A549 (cell line): ENCODE measurements around the gene GNG8. TPM values are rescaled to one million over a fixed set of nuclear protein-coding genes. Genes with fewer than 3 reads are reported as not detected.

ENCODE experiments used
- ATAC-seq, 2 experiments: fragments of 200-7000 bp in 1 of 2; fragments of >200 bp in 1 of 2; cut with Nextera tagmentation in 1 of 2; cut with Tn5 transposase in 1 of 2; 3 replicates each; pipeline versions ENCODE4 v1.8.0 to v1.9.1; 2018 to 2020; ENCODE audit warnings: mild to moderate bottlenecking in 1 of 2, moderate library complexity in 1 of 2
- CTCF ChIA-PET: fragments of 300-600 bp; sonication (Branson Sonifier 250); formaldehyde crosslinking; extraction: SDS; loops from one replicate; lab custom pipeline; 2021; ENCODE audit warnings: antibody characterized with exemption, inconsistent platforms; lab: Yijun Ruan, JAX
- POLR2A ChIA-PET: fragments of 350-600 bp; formaldehyde crosslinking; extraction: SDS; loops from one replicate; lab custom pipeline; 2021; ENCODE audit warnings: antibody characterized with exemption, inconsistent platforms; lab: Yijun Ruan, JAX
- DNase-seq, 2 experiments: peaks; one replicate each; pipeline versions ENCODE4 v3.0.0 to v3.0.0-alpha.2; 2011 to 2016; ENCODE audit warnings: low read depth in 1 of 2, low spot score in 1 of 2
- FAIRE-seq: peaks from 2 replicates; lab custom pipeline; 2011; peaks lifted over from hg19 to GRCh38; lab: Jason Lieb, UNC
- H3K27ac ChIP-seq, 2 experiments: fragments of >200 bp; sonication (Bioruptor Twin); formaldehyde crosslinking; 3 replicates each; pipeline ENCODE4 v1.5.1; 2016 to 2017
- H3K4me1 ChIP-seq: fragments of >200 bp; sonication (Bioruptor Twin); formaldehyde crosslinking; 3 replicates; pipeline ENCODE4 v1.6.1; 2016
- H3K4me2 ChIP-seq: fragments of >200 bp; sonication (Bioruptor Twin); formaldehyde crosslinking; 3 replicates; pipeline ENCODE4 v1.6.1; 2016
- H3K4me3 ChIP-seq: fragments of >200 bp; sonication (Bioruptor Twin); formaldehyde crosslinking; 3 replicates; pipeline ENCODE4 v1.5.1; 2016
- H3K9me3 ChIP-seq: fragments of >200 bp; sonication (Bioruptor Twin); formaldehyde crosslinking; 3 replicates; pipeline ENCODE4 v1.6.1; 2016
- CBX2 ChIP-seq: fragments of 200-600 bp; sonication (generic); IDR thresholded peaks from 2 replicates; pipeline ENCODE4 v1.6.1; 2016; ENCODE audit warnings: low read depth, mild to moderate bottlenecking, borderline replicate concordance
- CBX8 ChIP-seq: fragments of 200-600 bp; sonication (generic); IDR thresholded peaks from 2 replicates; pipeline ENCODE4 v1.6.1; 2016
- CEBPB ChIP-seq, 2 experiments: fragments of >200 bp in 1 of 2; sonication (Bioruptor Twin) in 1 of 2; formaldehyde crosslinking in 1 of 2; IDR thresholded peaks; 2 replicates each; pipeline ENCODE4 v1.6.1; 2012 to 2016
- CHD2 ChIP-seq: fragments of 150-350 bp; IDR thresholded peaks from 2 replicates; pipeline ENCODE4 v1.6.1; 2014; ENCODE audit warnings: low read length; ENCODE audit not compliant: partially characterized antibody
- CHD4 ChIP-seq: fragments of 200-600 bp; sonication (generic); IDR thresholded peaks from 2 replicates; pipeline ENCODE4 v1.6.1; 2016; ENCODE audit warnings: antibody characterized with exemption, mild to moderate bottlenecking, borderline replicate concordance
- EHF ChIP-seq: fragments of 250-450 bp; sonication (Bioruptor Pico); IDR thresholded peaks from 2 replicates; pipeline ENCODE4 v1.5.0; 2020; ENCODE audit warnings: mild to moderate bottlenecking
- ELK1 ChIP-seq: fragments of 150-350 bp; IDR thresholded peaks from 2 replicates; pipeline ENCODE4 v1.6.1; 2014; ENCODE audit warnings: low read depth, mild to moderate bottlenecking, low read length
- EP300 ChIP-seq, 2 experiments: fragments of >200 bp; sonication (Bioruptor Twin); formaldehyde crosslinking; IDR thresholded peaks; 2 replicates in 1 of 2; 3 replicates in 1 of 2; pipeline ENCODE4 v1.6.1; 2016 to 2017
- ESRRA ChIP-seq: fragments of 150-350 bp; IDR thresholded peaks from 2 replicates; pipeline ENCODE4 v1.6.1; 2014; ENCODE audit warnings: mild to moderate bottlenecking, low read length, borderline replicate concordance
- FOSB ChIP-seq: fragments of 250-450 bp; sonication (Bioruptor Pico); IDR thresholded peaks from 2 replicates; pipeline ENCODE4 v1.5.0; 2020; ENCODE audit warnings: mild to moderate bottlenecking, moderate library complexity
- FOSL2 ChIP-seq, 2 experiments: fragments of 450-650 bp in 1 of 2; fragments of >200 bp in 1 of 2; sonication (Bioruptor Twin) in 1 of 2; formaldehyde crosslinking; IDR thresholded peaks; 2 replicates each; pipeline versions ENCODE4 v1.5.0 to v1.6.1; 2016 to 2020; ENCODE audit warnings: mild to moderate bottlenecking in 1 of 2, moderate library complexity in 1 of 2
- FOXS1 ChIP-seq: fragments of 250-450 bp; sonication (Bioruptor Pico); IDR thresholded peaks from 2 replicates; pipeline ENCODE4 v1.5.0; 2020; ENCODE audit warnings: mild to moderate bottlenecking, moderate library complexity
- HEYL ChIP-seq: fragments of 250-450 bp; sonication (Bioruptor Pico); IDR thresholded peaks from 2 replicates; pipeline ENCODE4 v1.8.0; 2021; ENCODE audit warnings: mild to moderate bottlenecking, moderate library complexity
- HOXB13 ChIP-seq: fragments of 250-450 bp; sonication (Bioruptor Pico); IDR thresholded peaks from 2 replicates; pipeline ENCODE4 v1.5.0; 2020; ENCODE audit warnings: low read depth, mild to moderate bottlenecking, moderate library complexity
- HOXB5 ChIP-seq: fragments of 250-450 bp; sonication (Bioruptor Pico); IDR thresholded peaks from 2 replicates; pipeline ENCODE4 v1.5.0; 2020; ENCODE audit warnings: mild to moderate bottlenecking, moderate library complexity
- KDM1A ChIP-seq: fragments of 200-600 bp; sonication (generic); IDR thresholded peaks from 2 replicates; pipeline ENCODE4 v1.6.1; 2016; ENCODE audit warnings: low read depth, mild to moderate bottlenecking
- KDM5A ChIP-seq: fragments of 200-600 bp; sonication (generic); IDR thresholded peaks from 2 replicates; pipeline ENCODE4 v1.6.1; 2016; ENCODE audit warnings: antibody characterized with exemption, mild to moderate bottlenecking
- MAFK ChIP-seq: fragments of 450-650 bp; IDR thresholded peaks from 2 replicates; pipeline ENCODE4 v1.6.1; 2014; ENCODE audit not compliant: partially characterized antibody
- POLR2AphosphoS2 ChIP-seq: conservative IDR thresholded peaks from 2 replicates; pipeline ENCODE4 v1.6.1; 2012; ENCODE audit warnings: low read length, improper control_type of control experiment, inconsistent platforms
- RCOR1 ChIP-seq: fragments of 150-350 bp; IDR thresholded peaks from 2 replicates; pipeline ENCODE4 v1.6.1; 2014; ENCODE audit warnings: antibody characterized with exemption, low read length, low read depth
- RFX5 ChIP-seq: fragments of 450-650 bp; IDR thresholded peaks from 2 replicates; pipeline ENCODE4 v1.7.1; 2014; ENCODE audit warnings: antibody characterized with exemption, mild to moderate bottlenecking, moderate library complexity
- RNF2 ChIP-seq: fragments of 200-600 bp; sonication (generic); IDR thresholded peaks from 2 replicates; pipeline ENCODE4 v1.6.1; 2016; ENCODE audit warnings: low read depth, mild to moderate bottlenecking, antibody characterized with exemption, moderate library complexity, borderline replicate concordance
- SREBF2 ChIP-seq: fragments of 450-650 bp; IDR thresholded peaks from 2 replicates; pipeline ENCODE4 v1.6.1; 2014; ENCODE audit warnings: mild to moderate bottlenecking, moderate library complexity
- ZNF302 ChIP-seq: fragments of 250-450 bp; sonication (Bioruptor Pico); IDR thresholded peaks from 2 replicates; pipeline ENCODE4 v1.9.0; 2021; ENCODE audit warnings: inconsistent platforms, mild to moderate bottlenecking, moderate library complexity
- ZSCAN20 ChIP-seq: fragments of 250-450 bp; sonication (Bioruptor Pico); IDR thresholded peaks from 2 replicates; pipeline ENCODE4 v1.8.0; 2022; ENCODE audit warnings: mild to moderate bottlenecking, moderate library complexity
- WGBS: methylation state at CpG from one replicate; pipeline ENCODE4 v1.1.6; 2017; ENCODE audit errors: missing lambda C conversion rate; 5-methylcytosine and 5-hydroxymethylcytosine counted together
- polyA plus RNA-seq, 4 experiments: library from polyadenylated mRNA; depleted of rRNA in 3 of 4; stranded (reverse); fragments of >200 nt; fragmentation: RNase III in 1 of 4; extraction: RNeasy Plus Mini Kit Qiagen cat#74134 plus additional on column Dnase treatment in 1 of 4; gene quantifications; 2 replicates in 3 of 4; 3 replicates in 1 of 4; pipeline ENCODE4 v1.2.3, GENCODE V29; 2011 to 2017
- TF ChIP-seq, protein P1 (sequence below): fragments of >200 bp; sonication (Bioruptor Twin); formaldehyde crosslinking; IDR thresholded peaks from 3 replicates; pipeline ENCODE4 v1.5.1; 2016
- TF ChIP-seq, protein P2 (sequence below): IDR thresholded peaks from 2 replicates; pipeline ENCODE4 v1.6.1; 2012; ENCODE audit warnings: low read depth, borderline replicate concordance

GNG8 gene
- polyA plus RNA-seq, 2 of the 4 experiments (the other 2 are of a cell fraction): not detected

GRCh38 chr19:46648961-46649960 lies 13.3 kb upstream of the GNG8 start:
- FAIRE-seq: no peak
- TF ChIP-seq RFX5: no peak
- no peak for TF ChIP-seq SREBF2
- no peak for TF ChIP-seq FOSB (CRISPR knock-in tag)
- TF ChIP-seq KDM5A: no peak
- TF ChIP-seq CBX8: no peak
- TF ChIP-seq FOSL2 (IDR thresholded peaks at IDR 0.05): no peak
- TF ChIP-seq FOSL2 (CRISPR knock-in tag; IDR thresholded peaks at IDR 0.05): no peak
- no peak for TF ChIP-seq POLR2AphosphoS2
- TF ChIP-seq CHD4: no peak
- TF ChIP-seq MAFK: no peak
- TF ChIP-seq RNF2: no peak
- TF ChIP-seq FOXS1 (CRISPR knock-in tag): no peak
- no peak for TF ChIP-seq HEYL (CRISPR knock-in tag)
- no peak for TF ChIP-seq EHF (CRISPR knock-in tag)
- TF ChIP-seq ZNF302 (CRISPR knock-in tag): no peak
- TF ChIP-seq RCOR1: no peak
- no peak for TF ChIP-seq ELK1
- TF ChIP-seq EP300 (IDR thresholded peaks at IDR 0.05): no peak
- TF ChIP-seq, protein P1, sequence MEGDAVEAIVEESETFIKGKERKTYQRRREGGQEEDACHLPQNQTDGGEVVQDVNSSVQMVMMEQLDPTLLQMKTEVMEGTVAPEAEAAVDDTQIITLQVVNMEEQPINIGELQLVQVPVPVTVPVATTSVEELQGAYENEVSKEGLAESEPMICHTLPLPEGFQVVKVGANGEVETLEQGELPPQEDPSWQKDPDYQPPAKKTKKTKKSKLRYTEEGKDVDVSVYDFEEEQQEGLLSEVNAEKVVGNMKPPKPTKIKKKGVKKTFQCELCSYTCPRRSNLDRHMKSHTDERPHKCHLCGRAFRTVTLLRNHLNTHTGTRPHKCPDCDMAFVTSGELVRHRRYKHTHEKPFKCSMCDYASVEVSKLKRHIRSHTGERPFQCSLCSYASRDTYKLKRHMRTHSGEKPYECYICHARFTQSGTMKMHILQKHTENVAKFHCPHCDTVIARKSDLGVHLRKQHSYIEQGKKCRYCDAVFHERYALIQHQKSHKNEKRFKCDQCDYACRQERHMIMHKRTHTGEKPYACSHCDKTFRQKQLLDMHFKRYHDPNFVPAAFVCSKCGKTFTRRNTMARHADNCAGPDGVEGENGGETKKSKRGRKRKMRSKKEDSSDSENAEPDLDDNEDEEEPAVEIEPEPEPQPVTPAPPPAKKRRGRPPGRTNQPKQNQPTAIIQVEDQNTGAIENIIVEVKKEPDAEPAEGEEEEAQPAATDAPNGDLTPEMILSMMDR: no peak
- no peak for TF ChIP-seq CEBPB (IDR thresholded peaks at IDR 0.05)
- no peak for TF ChIP-seq HOXB5
- TF ChIP-seq, all 56 proteins: peak for 0
- peaks cover 16% of the 10 kb centered on the region for H3K9me3 ChIP-seq
- WGBS: 92% methylated on average over 95 of the region's 144 CpGs
- no peaks in the 10 kb centered on the region for H3K4me1 ChIP-seq
- no peak overlapping the region for H3K27ac ChIP-seq
- ChIA-PET CTCF (interaction anchor here (1.3 to 9.0 kb wide), 3 partner anchors 13 to 106 kb away, joined by 3 to 73 read pairs (median 31); partner anchors contain the start of gene DACT3), POLR2A (no interaction called here)
- H3K4me2 ChIP-seq: no peak overlapping the region
- ATAC-seq (no peak), DNase-seq (no peak)
- no peak overlapping the region for H3K4me3 ChIP-seq

GRCh38 chr19:46648060-46648960 lies 12.3 kb upstream of the GNG8 start:
- 76% methylated on average over 34 of the region's 63 CpGs for WGBS
- ChIA-PET POLR2A (no interaction called here), CTCF (interaction anchor here (0.9 to 1.3 kb wide), 3 partner anchors 9 to 105 kb away, joined by 3 to 4 read pairs (median 3); no protein-coding TSS in a partner anchor)
- Histone ChIP-seq H3K4me3 (no peak overlapping the region), H3K4me2 (no peak overlapping the region), H3K27ac (no peak overlapping the region), H3K9me3 (peaks cover 16% of the 10 kb centered on the region), H3K4me1 (no peaks in the 10 kb centered on the region)
- ATAC-seq (no peak), DNase-seq (no peak), FAIRE-seq (no peak)
- TF ChIP-seq, protein P1: no peak
- no peak for TF ChIP-seq CBX2
- TF ChIP-seq HOXB13 (CRISPR knock-in tag): no peak
- TF ChIP-seq ZSCAN20: no peak
- no peak for TF ChIP-seq KDM1A
- no peak for TF ChIP-seq RFX5
- TF ChIP-seq EP300 (IDR thresholded peaks at IDR 0.05): no peak
- TF ChIP-seq FOSL2 (IDR thresholded peaks at IDR 0.05): no peak
- TF ChIP-seq FOSL2 (CRISPR knock-in tag; IDR thresholded peaks at IDR 0.05): no peak
- no peak for TF ChIP-seq ESRRA
- TF ChIP-seq, protein P2, sequence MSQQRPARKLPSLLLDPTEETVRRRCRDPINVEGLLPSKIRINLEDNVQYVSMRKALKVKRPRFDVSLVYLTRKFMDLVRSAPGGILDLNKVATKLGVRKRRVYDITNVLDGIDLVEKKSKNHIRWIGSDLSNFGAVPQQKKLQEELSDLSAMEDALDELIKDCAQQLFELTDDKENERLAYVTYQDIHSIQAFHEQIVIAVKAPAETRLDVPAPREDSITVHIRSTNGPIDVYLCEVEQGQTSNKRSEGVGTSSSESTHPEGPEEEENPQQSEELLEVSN: no peak
- no peak for TF ChIP-seq ZNF302 (CRISPR knock-in tag)
- TF ChIP-seq HOXB5: no peak
- no peak for TF ChIP-seq CHD2
- no peak for TF ChIP-seq MAFK
